Smooth muscle cell (in vitro differentiated cells): Measurements from ENCODE around the gene SND1. TPM values are rescaled to one million over a fixed set of nuclear protein-coding genes. Genes with fewer than 3 reads are reported as not detected.

Source experiments
- DNase-seq: peaks from one replicate; lab custom pipeline; 2025; ENCODE audit not compliant: unreplicated experiment; lab: John Stamatoyannopoulos, UW
- H2AFZ ChIP-seq: fragments of 200-600 bp; sonication (generic); 2 replicates; pipeline ENCODE4 v1.6.0; 2016; ENCODE audit warnings: antibody characterized with exemption, low read depth, mild to moderate bottlenecking
- H3F3A ChIP-seq: fragments of 200-600 bp; sonication (generic); 2 replicates; pipeline ENCODE4 v1.6.0; 2017; ENCODE audit warnings: antibody characterized with exemption, low read depth
- H3K27ac ChIP-seq: fragments of 200-600 bp; sonication (generic); 2 replicates; pipeline ENCODE4 v1.5.1; 2016; ENCODE audit warnings: low read depth, mild to moderate bottlenecking
- H3K27me3 ChIP-seq: fragments of 200-600 bp; sonication (generic); 2 replicates; pipeline ENCODE4 v1.6.1; 2016; ENCODE audit warnings: low read depth, mild to moderate bottlenecking
- H3K36me3 ChIP-seq: fragments of 200-600 bp; sonication (generic); 2 replicates; pipeline ENCODE4 v1.5.1; 2016; ENCODE audit warnings: low read depth
- H3K4me1 ChIP-seq: fragments of 200-600 bp; sonication (generic); 2 replicates; pipeline ENCODE4 v1.5.1; 2016; ENCODE audit warnings: low read depth
- H3K4me2 ChIP-seq: fragments of 200-600 bp; sonication (generic); 2 replicates; pipeline ENCODE4 v1.6.0; 2016; ENCODE audit warnings: mild to moderate bottlenecking
- H3K4me3 ChIP-seq: fragments of 200-600 bp; sonication (generic); 2 replicates; pipeline ENCODE4 v1.5.1; 2016; ENCODE audit warnings: mild to moderate bottlenecking
- H3K79me2 ChIP-seq: fragments of 200-600 bp; sonication (generic); 2 replicates; pipeline ENCODE4 v1.6.0; 2016; ENCODE audit warnings: low read depth, mild to moderate bottlenecking
- H3K9ac ChIP-seq: fragments of 200-600 bp; sonication (generic); 2 replicates; pipeline ENCODE4 v1.6.0; 2016; ENCODE audit warnings: low read depth
- H3K9me3 ChIP-seq: fragments of 200-600 bp; sonication (generic); replicated peaks from 2 replicates; pipeline ENCODE4 v1.5.1; 2016; ENCODE audit warnings: low read depth
- H4K20me1 ChIP-seq: fragments of 200-600 bp; sonication (generic); 2 replicates; pipeline ENCODE4 v1.6.0; 2016; ENCODE audit warnings: low read depth
- WGBS: methylation state at CpG from one replicate; pipeline ENCODE4 v1.1.7; 2016; ENCODE audit warnings: low lambda C conversion rate; 5-methylcytosine and 5-hydroxymethylcytosine counted together
- polyA plus RNA-seq: library from polyadenylated mRNA; unstranded; fragments of >200 nt; fragmentation: Nextera tagmentation; extraction: Ambion mirVana; gene quantifications from 2 replicates; pipeline ENCODE4 v1.2.1, GENCODE V29; 2016
- total RNA-seq: library from RNA; depleted of rRNA; stranded (reverse); fragments of >200 nt; gene quantifications from 2 replicates; pipeline ENCODE4 v1.2.3, GENCODE V29; 2014
- TF ChIP-seq, protein P1 (sequence below): fragments of 200-600 bp; sonication (generic); IDR thresholded peaks from 2 replicates; pipeline ENCODE4 v1.5.1; 2017; ENCODE audit warnings: borderline replicate concordance, mild to moderate bottlenecking, antibody characterized with exemption; ENCODE audit not compliant: insufficient read depth, poor library complexity, severe bottlenecking

The SND1 gene
- total and polyA plus RNA-seq, 2 experiments from 2014 or later, result 129 to 136 TPM

DNA sequence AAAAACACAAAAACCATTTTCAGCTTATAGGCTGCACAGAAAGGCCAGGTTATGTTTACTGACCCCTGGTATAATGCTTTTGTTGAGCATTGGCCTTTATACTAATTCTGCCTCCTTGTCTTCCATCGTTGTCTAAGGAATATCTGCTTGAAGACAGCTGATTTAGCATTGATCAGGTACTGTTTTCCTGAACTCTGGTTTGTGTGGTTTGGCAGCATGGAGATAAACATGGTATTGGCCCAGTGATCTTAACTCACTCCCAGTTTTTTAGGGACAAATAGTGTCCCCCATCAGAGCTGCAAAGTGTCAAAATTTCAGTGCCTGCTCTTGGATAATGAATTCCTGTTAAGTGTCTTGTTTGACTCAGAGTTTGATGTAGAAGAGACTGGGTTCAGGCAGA is 100.8 kb downstream of the SND1 start:
- Histone ChIP-seq H2AFZ (no peak overlapping the region), H3K27me3 (no peaks in the 10 kb centered on the region), H3K4me3 (no peak overlapping the region), H3K4me1 (peaks cover 4% of the 10 kb centered on the region), H3K4me2 (no peak overlapping the region), H3K9ac (no peak overlapping the region), H3K9me3 (no peaks in the 10 kb centered on the region), H3K27ac (no peak overlapping the region), H3F3A (no peaks in the 10 kb centered on the region), H3K36me3 (no peaks in the 10 kb centered on the region), H4K20me1 (peaks cover 100% of the 10 kb centered on the region), H3K79me2 (peaks cover 93% of the 10 kb centered on the region)
- no peak for DNase-seq
- TF ChIP-seq, protein P1, sequence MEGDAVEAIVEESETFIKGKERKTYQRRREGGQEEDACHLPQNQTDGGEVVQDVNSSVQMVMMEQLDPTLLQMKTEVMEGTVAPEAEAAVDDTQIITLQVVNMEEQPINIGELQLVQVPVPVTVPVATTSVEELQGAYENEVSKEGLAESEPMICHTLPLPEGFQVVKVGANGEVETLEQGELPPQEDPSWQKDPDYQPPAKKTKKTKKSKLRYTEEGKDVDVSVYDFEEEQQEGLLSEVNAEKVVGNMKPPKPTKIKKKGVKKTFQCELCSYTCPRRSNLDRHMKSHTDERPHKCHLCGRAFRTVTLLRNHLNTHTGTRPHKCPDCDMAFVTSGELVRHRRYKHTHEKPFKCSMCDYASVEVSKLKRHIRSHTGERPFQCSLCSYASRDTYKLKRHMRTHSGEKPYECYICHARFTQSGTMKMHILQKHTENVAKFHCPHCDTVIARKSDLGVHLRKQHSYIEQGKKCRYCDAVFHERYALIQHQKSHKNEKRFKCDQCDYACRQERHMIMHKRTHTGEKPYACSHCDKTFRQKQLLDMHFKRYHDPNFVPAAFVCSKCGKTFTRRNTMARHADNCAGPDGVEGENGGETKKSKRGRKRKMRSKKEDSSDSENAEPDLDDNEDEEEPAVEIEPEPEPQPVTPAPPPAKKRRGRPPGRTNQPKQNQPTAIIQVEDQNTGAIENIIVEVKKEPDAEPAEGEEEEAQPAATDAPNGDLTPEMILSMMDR, result no peak
- 96% methylated on average over 1 of the region's 1 CpG for WGBS

- Histone ChIP-seq H3K4me2 (no peak overlapping the region), H3K4me3 (no peak overlapping the region), H2AFZ (no peak overlapping the region), H3K4me1 (peaks cover 4% of the 10 kb centered on the region), H3K36me3 (no peaks in the 10 kb centered on the region), H3F3A (no peaks in the 10 kb centered on the region), H3K27me3 (no peaks in the 10 kb centered on the region), H4K20me1 (peaks cover 100% of the 10 kb centered on the region), H3K79me2 (peaks cover 97% of the 10 kb centered on the region), H3K27ac (no peak overlapping the region), H3K9ac (no peak overlapping the region), H3K9me3 (no peaks in the 10 kb centered on the region)
- TF ChIP-seq, protein P1, result no peak
- no peak for DNase-seq
Measured at GRCh38 chr7:127754457-127754856, 102.5 kb downstream of the SND1 start.

GRCh38 chr7:127755521-127755920 is 103.5 kb downstream of the SND1 start:
- Histone ChIP-seq H3K4me1 (peaks cover 4% of the 10 kb centered on the region), H3K9ac (no peak overlapping the region), H3K9me3 (no peaks in the 10 kb centered on the region), H3K79me2 (peaks cover 97% of the 10 kb centered on the region), H3K4me3 (no peak overlapping the region), H3K4me2 (no peak overlapping the region), H3K27me3 (no peaks in the 10 kb centered on the region), H3K36me3 (no peaks in the 10 kb centered on the region), H3K27ac (no peak overlapping the region), H3F3A (no peaks in the 10 kb centered on the region), H2AFZ (no peak overlapping the region), H4K20me1 (peaks cover 100% of the 10 kb centered on the region)
- TF ChIP-seq, protein P1, result no peak
- WGBS, result 53% methylated on average over 6 of the region's 6 CpGs
- DNase-seq, result no peak

DNA sequence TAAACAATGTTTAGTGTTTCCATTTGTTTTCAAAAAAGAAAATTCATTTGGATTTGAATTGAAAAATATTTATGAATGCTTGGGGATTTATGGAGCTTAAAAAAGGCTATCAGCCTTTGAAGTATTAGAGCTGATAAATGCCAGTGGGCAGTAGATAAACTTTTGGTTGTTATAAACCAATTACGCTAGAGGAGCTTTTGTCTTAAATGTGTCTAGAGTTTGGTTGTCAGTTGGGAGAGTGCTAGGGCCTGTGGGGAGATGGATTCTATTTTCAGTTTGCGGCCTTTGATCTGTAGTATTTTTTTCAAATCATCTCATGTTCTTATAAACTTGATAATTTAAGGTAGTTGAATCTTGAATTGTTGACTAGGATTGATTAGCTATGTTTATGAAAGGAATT is 104.0 kb downstream of the SND1 start:
- Histone ChIP-seq H3K27ac (no peak overlapping the region), H3K79me2 (peaks cover 97% of the 10 kb centered on the region), H3F3A (no peaks in the 10 kb centered on the region), H3K9me3 (no peaks in the 10 kb centered on the region), H3K4me1 (peaks cover 4% of the 10 kb centered on the region), H3K27me3 (no peaks in the 10 kb centered on the region), H3K4me2 (no peak overlapping the region), H3K4me3 (no peak overlapping the region), H3K36me3 (no peaks in the 10 kb centered on the region), H3K9ac (no peak overlapping the region), H2AFZ (no peak overlapping the region), H4K20me1 (peaks cover 100% of the 10 kb centered on the region)
- TF ChIP-seq, protein P1, result no peak
- WGBS, result 73% methylated on average over 2 of the region's 2 CpGs
- no peak for DNase-seq
